NB4 (cell line): ENCODE data around the gene ZDHHC1.
A peak's percentile ranks its signal among the peaks of the same experiment; 100 is the strongest.

Experiments used
- DNase-seq: peaks from one replicate; pipeline ENCODE4 v3.0.0; 2010; ENCODE audit warnings: low read depth
- H3K4me3 ChIP-seq: one replicate; pipeline ENCODE4 v1.5.1; 2011; ENCODE audit warnings: mild to moderate bottlenecking, low read depth, low read length, moderate library complexity
- CTCF ChIP-seq: IDR thresholded peaks from one replicate; pipeline ENCODE4 v1.5.1; 2012; ENCODE audit warnings: low read depth, low read length
- MAX ChIP-seq: IDR thresholded peaks from 2 replicates; pipeline ENCODE4 v1.6.1; 2011; ENCODE audit warnings: low read depth, low read length
- MYC ChIP-seq: IDR thresholded peaks from 2 replicates; pipeline ENCODE4 v1.6.1; 2011; ENCODE audit warnings: low read depth, low read length
- POLR2A ChIP-seq: IDR thresholded peaks from 2 replicates; pipeline ENCODE4 v1.6.1; 2011; ENCODE audit warnings: mild to moderate bottlenecking; ENCODE audit not compliant: insufficient read length; ENCODE audit errors: extremely low read depth

Gene ZDHHC1

GRCh38 chr16:67389911-67390815, 26.1 kb downstream of the ZDHHC1 start:
- DNase-seq: peak; percentile 96
- TF ChIP-seq POLR2A (no peak), MYC (peak; percentile 93), MAX (peak; percentile 91), CTCF (no peak)

GRCh38 chr16:67388591-67388990, 27.7 kb downstream of the ZDHHC1 start:
- DNase-seq: no peak
- TF ChIP-seq POLR2A: no peak
- TF ChIP-seq MYC: no peak
- no peak for TF ChIP-seq CTCF
- no peak for TF ChIP-seq MAX
- no peak overlapping the region for H3K4me3 ChIP-seq

More at GRCh38 chr16:67389911-67390815, 26.1 kb downstream of the ZDHHC1 start:
- H3K4me3 ChIP-seq: no peak overlapping the region

- no peak for TF ChIP-seq CTCF
- no peak for TF ChIP-seq MAX
- TF ChIP-seq POLR2A: no peak
- TF ChIP-seq MYC: no peak
- no peak overlapping the region for H3K4me3 ChIP-seq
- DNase-seq: no peak
Measured at GRCh38 chr16:67388191-67388590, 28.1 kb downstream of the ZDHHC1 start.

- no peak for TF ChIP-seq CTCF
- no peak overlapping the region for H3K4me3 ChIP-seq
- DNase-seq: no peak
Measured at GRCh38 chr16:67387479-67388079, 28.7 kb downstream of the ZDHHC1 start.

GRCh38 chr16:67386861-67387455, 29.3 kb downstream of the ZDHHC1 start:
- no peak for DNase-seq
- TF ChIP-seq MAX (no peak), CTCF (no peak), MYC (no peak), POLR2A (no peak)
- no peak overlapping the region for H3K4me3 ChIP-seq
